Suprapubic skin (tissue), 3 donors: ENCODE results near the gene NEUROD2.

Experiments used
- CTCF ChIP-seq, 2 donors: fragments of 200-600 bp in 1 of 2; fragments of 450-650 bp in 1 of 2; sonication (generic) in 1 of 2; IDR thresholded peaks; one replicate each; pipeline ENCODE4 v1.5.1; 2016 to 2019; ENCODE audit warnings: antibody characterized with exemption in 2 of 2, mild to moderate bottlenecking in 1 of 2, moderate library complexity in 1 of 2
- POLR2A ChIP-seq, 2 donors: fragments of 450-650 bp; IDR thresholded peaks; one replicate each; pipeline ENCODE4 v1.6.1; 2017; ENCODE audit warnings: antibody characterized with exemption in 2 of 2, mild to moderate bottlenecking in 2 of 2, moderate library complexity in 2 of 2

- TF ChIP-seq POLR2A (IDR thresholded peaks at IDR 0.05) (no peak), CTCF (IDR thresholded peaks at IDR 0.05) (no peak)
Observed at GRCh38 chr17:39636587-39636926, 28.8 kb upstream of the NEUROD2 start.
